Keratinocyte (primary cell): ENCODE results near the gene TIMP2.

ENCODE experiments used
- CTCF ChIP-seq, 3 experiments: IDR thresholded peaks in 1 of 3; conservative IDR thresholded peaks in 1 of 3; optimal IDR thresholded peaks in 1 of 3; 2 replicates in 2 of 3; 3 replicates in 1 of 3; pipeline versions ENCODE3 to v1.5.1; 2011; ENCODE audit warnings: low read length in 3 of 3, mild to moderate bottlenecking in 3 of 3, moderate library complexity in 2 of 3, control low read depth in 1 of 3, inconsistent platforms in 1 of 3; ENCODE audit not compliant: insufficient read depth in 2 of 3; ENCODE audit errors: extremely low read depth in 1 of 3
- EZH2 ChIP-seq: IDR thresholded peaks from one replicate; pipeline ENCODE4 v1.6.1; 2012; ENCODE audit warnings: inconsistent platforms, mild to moderate bottlenecking, low read length, moderate library complexity

GRCh38 chr17:78844301-78845005 is 80.7 kb downstream of the TIMP2 start:
- TF ChIP-seq CTCF (optimal IDR thresholded peaks at IDR 0.05 in 1 of 3, IDR thresholded peaks at IDR 0.05 in 1 of 3, conservative IDR thresholded peaks at IDR 0.05 in 1 of 3; ENCODE audit: extremely low read depth in 1 of 3, insufficient read depth in 2 of 3, low read length in 3 of 3) (no peak), EZH2 (no peak)
